HCT116 (cell line): ENCODE data around the gene CYREN. TPM values are rescaled to one million over a fixed set of nuclear protein-coding genes. Genes with fewer than 3 reads are reported as not detected.

Source experiments
- ATAC-seq: fragments of 200-7000 bp; cut with Tn5 transposase; 2 replicates; pipeline ENCODE4 v1.9.1; 2020; ENCODE audit warnings: mild to moderate bottlenecking, moderate library complexity
- BruUV-seq: library from RNA; stranded (reverse); fragments of 400-500 nt; replicated peaks from 2 replicates; lab custom pipeline; 2021; lab: Mats Ljungman, UMichigan
- CTCF ChIA-PET: fragments of 300-600 bp; sonication (Branson Sonifier 250); formaldehyde crosslinking; loops from one replicate; lab custom pipeline; 2021; ENCODE audit warnings: antibody characterized with exemption; lab: Charles Lee
- POLR2A ChIA-PET: fragments of 300-600, 350-600 bp; sonication (Branson Sonifier 250); formaldehyde crosslinking; loops from one replicate; lab custom pipeline; 2021; ENCODE audit warnings: antibody characterized with exemption; lab: Charles Lee
- RAD21 ChIA-PET, 2 experiments: fragments of 300-600 bp; sonication (Branson Sonifier 250); formaldehyde crosslinking; loops; one replicate each; lab custom pipeline; 2023; ENCODE audit warnings: low total read pairs in 2 of 2; ENCODE audit not compliant: uncharacterized antibody in 2 of 2, unreplicated experiment in 2 of 2, low non-redundant PET in 1 of 2; lab: Charles Lee
- DNase-seq: peaks from one replicate; pipeline ENCODE4 v3.0.0-alpha.2; 2010; ENCODE audit warnings: low read depth, low spot score
- H2AFZ ChIP-seq: fragments of 200-600 bp; shearing (Covaris generic), sonication (generic); 2 replicates; pipeline ENCODE4 v1.6.1; 2017; ENCODE audit warnings: low read depth, mixed run types, mixed read lengths, antibody characterized with exemption, low read length; ENCODE audit not compliant: poor library complexity, severe bottlenecking
- H3K27ac ChIP-seq: 2 replicates; pipeline ENCODE4 v1.5.1; 2012; ENCODE audit warnings: low read depth, low read length
- H3K27me3 ChIP-seq: fragments of 200-600 bp; sonication (generic); 2 replicates; pipeline ENCODE4 v1.6.1; 2016; ENCODE audit warnings: mixed run types, low read length, mixed read lengths; ENCODE audit not compliant: insufficient read depth
- H3K36me3 ChIP-seq, 2 experiments: fragments of 200-500 bp in 1 of 2; fragments of 200-600 bp in 1 of 2; sonication (Bioruptor generic) in 1 of 2; sonication (generic) in 1 of 2; 2 replicates each; pipeline versions ENCODE4 v1.5.1 to v1.6.1; 2014 to 2016; ENCODE audit warnings: low read length in 2 of 2, inconsistent platforms in 1 of 2, mixed read lengths in 1 of 2, mixed run types in 1 of 2; ENCODE audit not compliant: insufficient read depth in 2 of 2, control insufficient read depth in 1 of 2
- H3K4me1 ChIP-seq, 2 experiments: fragments of 200-600 bp in 1 of 2; sonication (generic) in 1 of 2; 2 replicates each; pipeline versions ENCODE4 v1.5.1 to v1.6.1; 2012 to 2017; ENCODE audit warnings: low read length in 2 of 2, inconsistent platforms in 1 of 2, mild to moderate bottlenecking in 1 of 2, mixed read lengths in 1 of 2, mixed run types in 1 of 2, moderate library complexity in 1 of 2; ENCODE audit not compliant: insufficient read depth in 2 of 2, control insufficient read depth in 1 of 2
- H3K4me2 ChIP-seq: fragments of 200-600 bp; sonication (generic); 2 replicates; pipeline ENCODE4 v1.6.1; 2017; ENCODE audit warnings: mixed run types, low read length, mixed read lengths
- H3K4me3 ChIP-seq, 2 experiments: fragments of 200-600 bp in 1 of 2; sonication (generic) in 1 of 2; replicated peaks in 1 of 2; 2 replicates each; pipeline ENCODE4 v1.5.1; 2011 to 2016; ENCODE audit warnings: low read length in 2 of 2, control low read depth in 1 of 2, low read depth in 1 of 2, mild to moderate bottlenecking in 1 of 2, mixed read lengths in 1 of 2, mixed run types in 1 of 2
- H3K79me2 ChIP-seq: fragments of 200-600 bp; sonication (generic); 2 replicates; pipeline ENCODE4 v1.6.1; 2017; ENCODE audit warnings: mild to moderate bottlenecking, mixed run types, low read length, moderate library complexity, mixed read lengths; ENCODE audit not compliant: insufficient read depth
- H3K9ac ChIP-seq: fragments of 200-600 bp; sonication (generic); 2 replicates; pipeline ENCODE4 v1.6.1; 2016; ENCODE audit warnings: low read length, mixed read lengths
- H3K9me2 ChIP-seq: fragments of 200-600 bp; sonication (generic), shearing (Covaris generic); 2 replicates; pipeline ENCODE4 v1.6.1; 2017; ENCODE audit warnings: mixed run types, mild to moderate bottlenecking, moderate library complexity; ENCODE audit not compliant: insufficient read depth
- H3K9me3 ChIP-seq, 2 experiments: fragments of 200-500 bp in 1 of 2; fragments of 200-600 bp in 1 of 2; sonication (Bioruptor generic) in 1 of 2; sonication (generic) in 1 of 2; 2 replicates each; pipeline ENCODE4 v1.6.1; 2014 to 2017; ENCODE audit warnings: low read length in 2 of 2, mixed read lengths in 2 of 2, inconsistent platforms in 1 of 2, low read depth in 1 of 2, mild to moderate bottlenecking in 1 of 2, mixed run types in 1 of 2, moderate library complexity in 1 of 2; ENCODE audit not compliant: control insufficient read depth in 1 of 2, insufficient read depth in 1 of 2
- H4K20me1 ChIP-seq: fragments of 200-600 bp; sonication (generic), shearing (Covaris generic); 2 replicates; pipeline ENCODE4 v1.6.1; 2017; ENCODE audit warnings: mixed run types, mild to moderate bottlenecking, moderate library complexity; ENCODE audit not compliant: insufficient read depth
- CBX3 ChIP-seq: IDR thresholded peaks from 2 replicates; pipeline ENCODE4 v1.6.1; 2012; ENCODE audit warnings: low read depth
- EGR1 ChIP-seq: IDR thresholded peaks from 2 replicates; pipeline ENCODE4 v1.6.1; 2012; ENCODE audit warnings: low read depth
- ELF1 ChIP-seq: IDR thresholded peaks from 2 replicates; pipeline ENCODE4 v1.6.1; 2012; ENCODE audit warnings: low read depth, borderline replicate concordance
- EZH2phosphoT487 ChIP-seq: fragments of 200-600 bp; IDR thresholded peaks from 2 replicates; pipeline ENCODE4 v1.6.1; 2018; ENCODE audit warnings: antibody characterized with exemption, borderline replicate concordance
- JUND ChIP-seq: IDR thresholded peaks from 2 replicates; pipeline ENCODE4 v1.6.1; 2012
- POLR2A ChIP-seq: IDR thresholded peaks from 2 replicates; pipeline ENCODE4 v1.7.0; 2011; ENCODE audit warnings: borderline replicate concordance; ENCODE audit not compliant: insufficient read depth, insufficient read length; ENCODE audit errors: extremely low read depth
- POLR2AphosphoS5 ChIP-seq: IDR thresholded peaks from 2 replicates; pipeline ENCODE4 v1.6.1; 2011; ENCODE audit warnings: mild to moderate bottlenecking, low read depth, low read length, moderate library complexity
- RAD21 ChIP-seq: IDR thresholded peaks from 2 replicates; pipeline ENCODE4 v1.6.1; 2012; ENCODE audit warnings: low read depth, mild to moderate bottlenecking
- SIN3A ChIP-seq: IDR thresholded peaks from 2 replicates; pipeline ENCODE4 v1.6.1; 2012; ENCODE audit warnings: low read depth
- SRF ChIP-seq: IDR thresholded peaks from 2 replicates; pipeline ENCODE4 v1.6.1; 2012; ENCODE audit warnings: low read depth
- TCF7L2 ChIP-seq: IDR thresholded peaks from 2 replicates; pipeline ENCODE4 v1.7.0; 2011; ENCODE audit warnings: borderline replicate concordance, inconsistent platforms; ENCODE audit not compliant: insufficient read depth, insufficient read length; ENCODE audit errors: extremely low read depth
- ZFX ChIP-seq: fragments of 450-650 bp; IDR thresholded peaks from 2 replicates; pipeline ENCODE4 v1.6.1; 2017
- ZNF274 ChIP-seq: fragments of 200-500 bp; sonication (Bioruptor generic); IDR thresholded peaks from 2 replicates; pipeline ENCODE4 v1.6.1; 2014; ENCODE audit warnings: mild to moderate bottlenecking, low read depth, low read length, inconsistent platforms
- intact Hi-C: fragments of 100-400 bp; cut with micrococcal nuclease; formaldehyde crosslinking; loops from 2 replicates; pipeline ENCODE4 v1.10.0; 2022
- total RNA-seq: library from RNA; stranded (reverse); gene quantifications from one replicate; pipeline ENCODE4 v1.2.1, GENCODE V29; 2021; ENCODE audit not compliant: unreplicated experiment
- TF ChIP-seq, protein P1 (sequence below), 3 experiments: fragments of 200-600 bp in 1 of 3; sonication (generic) in 1 of 3; IDR thresholded peaks in 2 of 3; conservative IDR thresholded peaks in 1 of 3; 2 replicates each; pipeline ENCODE4 v1.5.1; 2012 to 2017; ENCODE audit warnings: low read depth in 2 of 3, low read length in 2 of 3, antibody characterized with exemption in 1 of 3, borderline replicate concordance in 1 of 3, control low read depth in 1 of 3, mild to moderate bottlenecking in 1 of 3, mixed read lengths in 1 of 3, mixed run types in 1 of 3, moderate library complexity in 1 of 3; ENCODE audit not compliant: insufficient read depth in 1 of 3
- TF ChIP-seq, protein P2 (sequence below): IDR thresholded peaks from 2 replicates; pipeline ENCODE4 v1.6.1; 2012
- TF ChIP-seq, protein P3 (sequence below): IDR thresholded peaks from 2 replicates; pipeline ENCODE4 v1.6.1; 2011; ENCODE audit warnings: mild to moderate bottlenecking, low read length, moderate library complexity; ENCODE audit not compliant: insufficient replicate concordance; ENCODE audit errors: extremely low read depth

The CYREN gene
- total RNA-seq, 1 experiment from 2014 or later = 54.5 TPM

DNA sequence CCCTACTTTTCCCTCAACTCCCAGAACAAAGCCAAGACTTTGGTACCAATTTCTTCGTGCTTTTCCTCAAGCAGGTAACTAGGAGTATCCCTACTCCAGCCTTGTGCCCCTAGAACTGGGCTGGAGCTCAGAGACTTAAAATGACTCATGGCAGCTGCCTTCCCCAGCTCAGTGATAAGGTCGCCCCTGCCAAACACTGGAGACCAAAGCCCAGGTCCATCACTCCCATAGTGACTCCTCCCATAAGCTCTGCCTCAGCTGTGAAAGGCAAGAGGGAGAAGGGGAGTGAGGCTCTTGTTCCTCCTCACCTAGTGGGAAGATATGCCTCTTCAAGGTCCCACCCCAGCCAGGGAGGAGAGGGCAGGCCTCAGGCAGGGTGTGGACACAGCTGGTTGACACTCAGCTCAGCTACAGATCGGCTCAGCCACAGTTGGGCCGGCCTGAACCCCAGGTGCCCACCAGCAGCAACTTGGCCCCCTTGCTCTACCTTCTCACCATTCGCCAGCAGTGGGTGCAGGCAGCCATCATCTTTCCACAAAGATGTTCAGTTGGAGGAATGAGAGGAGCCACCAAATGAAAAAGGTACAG, 13.8 kb upstream of the CYREN start (continued):
- TF ChIP-seq, protein P1, sequence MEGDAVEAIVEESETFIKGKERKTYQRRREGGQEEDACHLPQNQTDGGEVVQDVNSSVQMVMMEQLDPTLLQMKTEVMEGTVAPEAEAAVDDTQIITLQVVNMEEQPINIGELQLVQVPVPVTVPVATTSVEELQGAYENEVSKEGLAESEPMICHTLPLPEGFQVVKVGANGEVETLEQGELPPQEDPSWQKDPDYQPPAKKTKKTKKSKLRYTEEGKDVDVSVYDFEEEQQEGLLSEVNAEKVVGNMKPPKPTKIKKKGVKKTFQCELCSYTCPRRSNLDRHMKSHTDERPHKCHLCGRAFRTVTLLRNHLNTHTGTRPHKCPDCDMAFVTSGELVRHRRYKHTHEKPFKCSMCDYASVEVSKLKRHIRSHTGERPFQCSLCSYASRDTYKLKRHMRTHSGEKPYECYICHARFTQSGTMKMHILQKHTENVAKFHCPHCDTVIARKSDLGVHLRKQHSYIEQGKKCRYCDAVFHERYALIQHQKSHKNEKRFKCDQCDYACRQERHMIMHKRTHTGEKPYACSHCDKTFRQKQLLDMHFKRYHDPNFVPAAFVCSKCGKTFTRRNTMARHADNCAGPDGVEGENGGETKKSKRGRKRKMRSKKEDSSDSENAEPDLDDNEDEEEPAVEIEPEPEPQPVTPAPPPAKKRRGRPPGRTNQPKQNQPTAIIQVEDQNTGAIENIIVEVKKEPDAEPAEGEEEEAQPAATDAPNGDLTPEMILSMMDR (IDR thresholded peaks at IDR 0.05 in 2 of 3, conservative IDR thresholded peaks at IDR 0.05 in 1 of 3; ENCODE audit: borderline replicate concordance in 1 of 3, insufficient read depth in 1 of 3, low read depth in 2 of 3, low read length in 2 of 3) = no peak
- TF ChIP-seq EZH2phosphoT487 = no peak
- TF ChIP-seq, protein P2, sequence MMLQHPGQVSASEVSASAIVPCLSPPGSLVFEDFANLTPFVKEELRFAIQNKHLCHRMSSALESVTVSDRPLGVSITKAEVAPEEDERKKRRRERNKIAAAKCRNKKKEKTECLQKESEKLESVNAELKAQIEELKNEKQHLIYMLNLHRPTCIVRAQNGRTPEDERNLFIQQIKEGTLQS = no peak
- TF ChIP-seq JUND = no peak
- TF ChIP-seq, protein P3, sequence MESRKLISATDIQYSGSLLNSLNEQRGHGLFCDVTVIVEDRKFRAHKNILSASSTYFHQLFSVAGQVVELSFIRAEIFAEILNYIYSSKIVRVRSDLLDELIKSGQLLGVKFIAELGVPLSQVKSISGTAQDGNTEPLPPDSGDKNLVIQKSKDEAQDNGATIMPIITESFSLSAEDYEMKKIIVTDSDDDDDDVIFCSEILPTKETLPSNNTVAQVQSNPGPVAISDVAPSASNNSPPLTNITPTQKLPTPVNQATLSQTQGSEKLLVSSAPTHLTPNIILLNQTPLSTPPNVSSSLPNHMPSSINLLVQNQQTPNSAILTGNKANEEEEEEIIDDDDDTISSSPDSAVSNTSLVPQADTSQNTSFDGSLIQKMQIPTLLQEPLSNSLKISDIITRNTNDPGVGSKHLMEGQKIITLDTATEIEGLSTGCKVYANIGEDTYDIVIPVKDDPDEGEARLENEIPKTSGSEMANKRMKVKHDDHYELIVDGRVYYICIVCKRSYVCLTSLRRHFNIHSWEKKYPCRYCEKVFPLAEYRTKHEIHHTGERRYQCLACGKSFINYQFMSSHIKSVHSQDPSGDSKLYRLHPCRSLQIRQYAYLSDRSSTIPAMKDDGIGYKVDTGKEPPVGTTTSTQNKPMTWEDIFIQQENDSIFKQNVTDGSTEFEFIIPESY = no peak
- no peak for TF ChIP-seq ZNF274
- no peak for TF ChIP-seq RAD21
- TF ChIP-seq CBX3 = no peak
- TF ChIP-seq POLR2A = no peak
- TF ChIP-seq, all 23 proteins: peak for 0

DNA sequence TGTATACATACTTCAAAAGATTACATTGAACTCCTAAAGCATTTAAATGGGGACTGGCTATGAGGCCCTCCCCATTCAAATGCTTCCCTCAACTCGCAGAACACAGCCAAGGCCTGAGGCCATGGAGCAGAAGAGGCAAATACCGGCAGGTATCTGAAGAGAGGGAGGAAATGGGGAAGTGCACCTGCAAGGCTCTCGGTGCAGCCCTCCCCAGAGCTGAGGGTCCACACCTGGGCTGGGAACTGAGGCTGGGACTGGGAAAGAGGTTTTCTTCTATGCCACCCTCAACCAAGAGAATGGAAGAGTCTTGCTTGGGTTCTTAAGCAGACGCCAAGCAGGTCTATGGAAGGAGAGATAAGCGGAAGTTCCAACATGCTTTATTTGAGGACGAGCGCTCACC, 13.0 kb upstream of the CYREN start:
- H3K9me2 ChIP-seq = no peaks in the 10 kb centered on the region
- H3K79me2 ChIP-seq = no peaks in the 10 kb centered on the region
- H3K4me3 ChIP-seq = no peak overlapping the region
- CTCF ChIA-PET = no interaction called here
- no peak for DNase-seq
- H2AFZ ChIP-seq = no peak overlapping the region
- no peaks in the 10 kb centered on the region for H3K27me3 ChIP-seq
- no peak overlapping the region for H3K27ac ChIP-seq
- no peaks in the 10 kb centered on the region for H4K20me1 ChIP-seq
- no peak overlapping the region for H3K4me2 ChIP-seq
- H3K36me3 ChIP-seq = no peaks in the 10 kb centered on the region
- ATAC-seq = no peak
- H3K4me1 ChIP-seq = no peaks in the 10 kb centered on the region
- intact Hi-C loops = no loop called here
- H3K9ac ChIP-seq = no peak overlapping the region
- BruUV-seq = no TSS peak
- POLR2A ChIA-PET = no interaction called here
- RAD21 ChIA-PET = no interaction called here
- no peak for TF ChIP-seq SIN3A
- no peak for TF ChIP-seq JUND
- no peak for TF ChIP-seq POLR2AphosphoS5
- no peak for TF ChIP-seq ELF1
- TF ChIP-seq EGR1 = no peak
- TF ChIP-seq CBX3 = no peak
- TF ChIP-seq RAD21 = no peak
- no peak for TF ChIP-seq POLR2A
- TF ChIP-seq SRF = no peak
- no peak for TF ChIP-seq ZFX
- TF ChIP-seq TCF7L2 = no peak
- H3K9me3 ChIP-seq = peaks cover 0 to 18% of the 10 kb centered on the region in 2 experiments; a peak in 1 of 4 replicates
